Epithelial cell of prostate (primary cell): Measurements from ENCODE around the gene TSTD1.
A peak's percentile ranks its signal among the peaks of the same experiment; 100 is the strongest.
"Not testable (repeated sequence)": the region's sequence is repeated elsewhere in the genome, so short reads cannot be mapped to it uniquely, and the experiment has no call there.

Source experiments
- DNase-seq: peaks from one replicate; pipeline ENCODE4 v3.0.0-alpha.2; 2011; ENCODE audit warnings: low read depth, low spot score
- H3K27ac ChIP-seq: fragments of 450-650 bp; 2 replicates; pipeline ENCODE4 v1.5.1; 2017; ENCODE audit warnings: mild to moderate bottlenecking

Gene TSTD1

GRCh38 chr1:161044535-161044907, 5.8 kb upstream of the TSTD1 start:
- H3K27ac ChIP-seq = peak overlapping the region; percentile 91
- no peak for DNase-seq

- H3K27ac ChIP-seq = peak overlapping the region; percentile 67
- DNase-seq = no peak
These were observed 782 bp upstream of the TSTD1 start for GRCh38 chr1:161039546-161039945.

- no peak for DNase-seq
- H3K27ac ChIP-seq = peak overlapping the region; percentile 67
These were observed 386 bp upstream of the TSTD1 start for GRCh38 chr1:161039154-161039545.

- H3K27ac ChIP-seq = peak overlapping the region; percentile 67
- DNase-seq = no peak
These were observed 872 bp downstream of the TSTD1 start for GRCh38 chr1:161037661-161038522.

GRCh38 chr1:161033751-161034150, 5.0 kb downstream of the TSTD1 start:
- H3K27ac ChIP-seq = peak overlapping the region; percentile 25

GRCh38 chr1:161032409-161032808, 6.4 kb downstream of the TSTD1 start:
- peak overlapping the region; percentile 25 for H3K27ac ChIP-seq
- DNase-seq = no peak

More at GRCh38 chr1:161033751-161034150, 5.0 kb downstream of the TSTD1 start:
- no peak for DNase-seq

GRCh38 chr1:161031874-161032273, 6.9 kb downstream of the TSTD1 start:
- H3K27ac ChIP-seq = no peak overlapping the region

GRCh38 chr1:161029466-161029865, 9.3 kb downstream of the TSTD1 start:
- not testable (repeated sequence) for DNase-seq, H3K27ac ChIP-seq

More at GRCh38 chr1:161031874-161032273, 6.9 kb downstream of the TSTD1 start:
- no peak for DNase-seq

- DNase-seq = not testable (repeated sequence)
These were observed 11.8 kb downstream of the TSTD1 start for GRCh38 chr1:161026954-161027353.

GRCh38 chr1:161022432-161022831, 16.3 kb downstream of the TSTD1 start:
- DNase-seq = not testable (repeated sequence)
- H3K27ac ChIP-seq = peak overlapping the region; percentile 96

More at GRCh38 chr1:161026954-161027353, 11.8 kb downstream of the TSTD1 start:
- peak overlapping the region; percentile 68 for H3K27ac ChIP-seq

GRCh38 chr1:161021970-161022353, 16.8 kb downstream of the TSTD1 start:
- DNase-seq = peak; percentile 92
- peak overlapping the region; percentile 96 for H3K27ac ChIP-seq

GRCh38 chr1:161021165-161021969, 17.4 kb downstream of the TSTD1 start:
- DNase-seq = peak; percentile 100
- H3K27ac ChIP-seq = peak overlapping the region; percentile 96

- H3K27ac ChIP-seq = peak within 1 kb of the TSS; percentile 96
- DNase-seq = no peak
These were observed 18.1 kb downstream of the TSTD1 start, which contains the start of gene F11R for GRCh38 chr1:161020509-161021164. TSS of gene F11R (minus strand) at chr1:161021152. CDS start at chr1:161021073, 79 bp downstream.

- H3K27ac ChIP-seq = peak overlapping the region; percentile 96
- peak; percentile 91 for DNase-seq
These were observed 18.8 kb downstream of the TSTD1 start for GRCh38 chr1:161019751-161020495.

GRCh38 chr1:161019111-161019660, 19.6 kb downstream of the TSTD1 start:
- not testable (repeated sequence) for DNase-seq
- H3K27ac ChIP-seq = peak overlapping the region; percentile 96

- no peak for DNase-seq
- peak overlapping the region; percentile 96 for H3K27ac ChIP-seq
These were observed 20.2 kb downstream of the TSTD1 start for GRCh38 chr1:161018631-161018930.

GRCh38 chr1:161017756-161018630, 20.8 kb downstream of the TSTD1 start:
- peak overlapping the region; percentile 96 for H3K27ac ChIP-seq
- DNase-seq = no peak

- DNase-seq = not testable (repeated sequence)
- H3K27ac ChIP-seq = peak overlapping the region; percentile 96
These were observed 21.6 kb downstream of the TSTD1 start for GRCh38 chr1:161017181-161017580.

- not testable (repeated sequence) for DNase-seq
- H3K27ac ChIP-seq = peak overlapping the region; percentile 96
These were observed 22.1 kb downstream of the TSTD1 start for GRCh38 chr1:161016683-161017082.
